Natural killer cell (primary cell): Measurements from ENCODE around the gene S100A14. TPM values are rescaled to one million over a fixed set of nuclear protein-coding genes. Genes with fewer than 3 reads are reported as not detected.

ENCODE experiments used
- ATAC-seq, 3 donors: fragments of 150-1000 bp in 2 of 3; fragments of 200-7000 bp in 1 of 3; cut with Tn5 transposase; 1 replicate in 1 of 3; 2 replicates in 2 of 3; pipeline ENCODE4 v1.10.0; 2021; ENCODE audit warnings: mild to moderate bottlenecking in 2 of 3, moderate library complexity in 2 of 3
- DNase-seq, 2 donors: peaks; one replicate each; pipeline versions ENCODE4 v3.0.0 to v3.0.0-alpha.2; 2013 to 2021; ENCODE audit warnings: mixed read lengths in 1 of 2
- H3K27ac ChIP-seq: one replicate; pipeline ENCODE4 v1.5.1; 2013; ENCODE audit warnings: mild to moderate bottlenecking, low read length
- H3K27me3 ChIP-seq: one replicate; pipeline ENCODE4 v1.6.1; 2013; ENCODE audit warnings: low read length; ENCODE audit not compliant: control insufficient read depth, insufficient read depth
- H3K36me3 ChIP-seq: one replicate; pipeline ENCODE4 v1.6.1; 2013; ENCODE audit warnings: low read length; ENCODE audit not compliant: control insufficient read depth, insufficient read depth
- H3K4me1 ChIP-seq: one replicate; pipeline ENCODE4 v1.6.1; 2013; ENCODE audit warnings: low read length; ENCODE audit not compliant: control insufficient read depth, insufficient read depth
- H3K4me3 ChIP-seq: one replicate; pipeline ENCODE4 v1.5.1; 2013; ENCODE audit warnings: low read length
- H3K9me3 ChIP-seq: one replicate; pipeline ENCODE4 v1.6.1; 2013; ENCODE audit warnings: low read length; ENCODE audit not compliant: control insufficient read depth, insufficient read depth
- H3K27ac Mint-ChIP-seq, 2 donors: one replicate each; pipeline ENCODE4 v1.8.0; 2022; ENCODE audit warnings: mild to moderate bottlenecking in 2 of 2, mixed read lengths in 2 of 2, moderate library complexity in 1 of 2
- H3K27me3 Mint-ChIP-seq, 2 donors: one replicate each; pipeline ENCODE4 v1.8.0; 2022; ENCODE audit warnings: low read depth in 2 of 2, mixed read lengths in 2 of 2
- H3K36me3 Mint-ChIP-seq: one replicate; pipeline ENCODE4 v1.8.0; 2022; ENCODE audit warnings: mixed read lengths
- H3K4me1 Mint-ChIP-seq, 2 donors: one replicate each; pipeline ENCODE4 v1.8.0; 2022; ENCODE audit warnings: mixed read lengths in 2 of 2
- H3K4me3 Mint-ChIP-seq: one replicate; pipeline ENCODE4 v1.8.0; 2022; ENCODE audit warnings: mild to moderate bottlenecking, moderate library complexity, mixed read lengths
- H3K9me3 Mint-ChIP-seq, 2 donors: one replicate each; pipeline ENCODE4 v1.8.0; 2022; ENCODE audit warnings: mixed read lengths in 2 of 2
- CTCF ChIP-seq: fragments of 200-600 bp; IDR thresholded peaks from one replicate; pipeline ENCODE4 v1.8.0; 2022; ENCODE audit warnings: antibody characterized with exemption
- WGBS: methylation state at CpG from one replicate; pipeline ENCODE4 v1.1.7; 2013; ENCODE audit warnings: missing lambda C conversion rate; ENCODE audit not compliant: insufficient coverage; 5-methylcytosine and 5-hydroxymethylcytosine counted together
- intact Hi-C: fragments of 100-400 bp; cut with micrococcal nuclease; formaldehyde crosslinking; loops from one replicate; pipeline ENCODE4 v1.14.2; 2022
- total RNA-seq, 4 donors: library from RNA; stranded (reverse); fragments of 120-200 nt in 1 of 4; gene quantifications; one replicate each; pipeline versions ENCODE4 v1.2.3 to v1.2.4, GENCODE V29; 2013 to 2022

S100A14 gene
- total RNA-seq, 3 donors from 2014 or later (not counting 1 experiment from before 2014, with no cell fraction given) = not detected

GRCh38 chr1:153630384-153630783 lies 14.3 kb upstream of the S100A14 start:
- Mint-ChIP-seq H3K27me3 (peaks cover 6 to 8% of the 10 kb centered on the region in 2 donors), H3K27ac (no peak overlapping the region), H3K4me3 (no peak overlapping the region), H3K36me3 (no peaks in the 10 kb centered on the region), H3K9me3 (no peaks in the 10 kb centered on the region), H3K4me1 (peaks cover 26 to 33% of the 10 kb centered on the region in 2 donors)
- no peak overlapping the region for H3K27ac ChIP-seq
- 96% methylated on average over 6 of the region's 7 CpGs for WGBS
- no peak overlapping the region for H3K4me3 ChIP-seq
- intact Hi-C loops = loop anchor here (5.0 kb wide), 1 partner anchor 362 kb away; the partner anchor contains the start of gene RPS27
- H3K9me3 ChIP-seq = no peaks in the 10 kb centered on the region
- H3K4me1 ChIP-seq = peaks cover 35% of the 10 kb centered on the region
- no peak for TF ChIP-seq CTCF
- no peaks in the 10 kb centered on the region for H3K27me3 ChIP-seq
- ATAC-seq (no peak), DNase-seq (no peak)
- no peaks in the 10 kb centered on the region for H3K36me3 ChIP-seq

GRCh38 chr1:153629971-153630370 lies 13.8 kb upstream of the S100A14 start:
- Histone ChIP-seq H3K27ac (no peak overlapping the region), H3K9me3 (no peaks in the 10 kb centered on the region), H3K27me3 (no peaks in the 10 kb centered on the region), H3K4me3 (no peak overlapping the region), H3K36me3 (no peaks in the 10 kb centered on the region), H3K4me1 (peaks cover 31% of the 10 kb centered on the region)
- Mint-ChIP-seq H3K27me3 (peaks cover 6 to 8% of the 10 kb centered on the region in 2 donors), H3K9me3 (no peaks in the 10 kb centered on the region), H3K36me3 (no peaks in the 10 kb centered on the region), H3K4me1 (peaks cover 26 to 33% of the 10 kb centered on the region in 2 donors), H3K4me3 (no peak overlapping the region), H3K27ac (no peak overlapping the region)
- WGBS = 78% methylated on average over 1 of the region's 1 CpG
- DNase-seq = no peak
- intact Hi-C loops = loop anchor here (5.0 kb wide), 1 partner anchor 362 kb away; the partner anchor contains the start of gene RPS27
- no peak for TF ChIP-seq CTCF
- no peak for ATAC-seq

GRCh38 chr1:153629343-153629665 lies 13.2 kb upstream of the S100A14 start:
- no peak overlapping the region for H3K4me3 ChIP-seq
- H3K4me1 ChIP-seq = peaks cover 27% of the 10 kb centered on the region
- H3K36me3 Mint-ChIP-seq = no peaks in the 10 kb centered on the region
- DNase-seq (no peak), ATAC-seq (no peak)
- no peaks in the 10 kb centered on the region for H3K36me3 ChIP-seq
- H3K27ac ChIP-seq = no peak overlapping the region
- H3K9me3 Mint-ChIP-seq = no peaks in the 10 kb centered on the region
- no peak overlapping the region for H3K4me3 Mint-ChIP-seq
- no peaks in the 10 kb centered on the region for H3K27me3 ChIP-seq
- 92% methylated on average over 5 of the region's 5 CpGs for whole genome bisulfite sequencing
- peaks cover 21 to 29% of the 10 kb centered on the region in 2 donors for H3K4me1 Mint-ChIP-seq
- no peaks in the 10 kb centered on the region for H3K9me3 ChIP-seq
- no peak for TF ChIP-seq CTCF
- intact Hi-C loops = no loop called here
- H3K27ac Mint-ChIP-seq = no peak overlapping the region
- peaks cover 6 to 8% of the 10 kb centered on the region in 2 donors for H3K27me3 Mint-ChIP-seq

- TF ChIP-seq CTCF = no peak
- peaks cover 6 to 8% of the 10 kb centered on the region in 2 donors for H3K27me3 Mint-ChIP-seq
- intact Hi-C loops = no loop called here
- Histone ChIP-seq H3K27ac (no peak overlapping the region), H3K9me3 (no peaks in the 10 kb centered on the region), H3K4me3 (no peak overlapping the region), H3K4me1 (peaks cover 27% of the 10 kb centered on the region), H3K36me3 (no peaks in the 10 kb centered on the region), H3K27me3 (no peaks in the 10 kb centered on the region)
- peak overlapping the region in 1 of 2 donors; percentile 44 for H3K27ac Mint-ChIP-seq
- DNase-seq (no peak), ATAC-seq (no peak)
- peaks cover 21 to 24% of the 10 kb centered on the region in 2 donors for H3K4me1 Mint-ChIP-seq
- no peak overlapping the region for H3K4me3 Mint-ChIP-seq
- no peaks in the 10 kb centered on the region for H3K36me3 Mint-ChIP-seq
- no peaks in the 10 kb centered on the region for H3K9me3 Mint-ChIP-seq
- 61% methylated on average over 4 of the region's 6 CpGs for WGBS
Observed at GRCh38 chr1:153628638-153629342, 12.7 kb upstream of the S100A14 start.
